OCI-LY7 (cell line): Measurements from ENCODE around the gene FMN2.

Experiments
- CTCF ChIP-seq: fragments of 200-600 bp; sonication (generic); conservative IDR thresholded peaks from 2 replicates; pipeline ENCODE4 v1.5.1; 2014; ENCODE audit warnings: mild to moderate bottlenecking, antibody characterized with exemption, low read length, moderate library complexity, mixed read lengths
- EZH2phosphoT487 ChIP-seq: fragments of 200-600 bp; sonication (generic); IDR thresholded peaks from 2 replicates; pipeline ENCODE4 v1.6.1; 2018; ENCODE audit warnings: low read depth, borderline replicate concordance, mild to moderate bottlenecking, mixed run types, antibody characterized with exemption, low read length, moderate library complexity, mixed read lengths

GRCh38 chr1:240503558-240503957 lies 411.9 kb downstream of the FMN2 start:
- TF ChIP-seq EZH2phosphoT487 = no peak
- no peak for TF ChIP-seq CTCF
